ENCODE measurements around the gene TGDS. TPM values are rescaled to one million over a fixed set of nuclear protein-coding genes. Genes with fewer than 3 reads are reported as not detected.

The TGDS gene
- total RNA-seq, 1 donor from 2014 or later = 7.2 TPM

GRCh38 chr13:94608586-94608985, 12.6 kb upstream of the TGDS start:
- Mint-ChIP-seq H3K36me3 (ENCODE audit: unreplicated experiment) (peaks cover 37% of the 10 kb centered on the region), H3K9me3 (ENCODE audit: unreplicated experiment) (no peaks in the 10 kb centered on the region), H3K27me3 (ENCODE audit: unreplicated experiment) (no peaks in the 10 kb centered on the region), H3K4me3 (ENCODE audit: unreplicated experiment) (no peak overlapping the region), H3K4me1 (ENCODE audit: unreplicated experiment) (peaks cover 10% of the 10 kb centered on the region), H3K27ac (ENCODE audit: unreplicated experiment) (no peak overlapping the region)
- no peak for DNase-seq (ENCODE audit: extremely low spot score, unreplicated experiment)
- TF ChIP-seq, protein P1, sequence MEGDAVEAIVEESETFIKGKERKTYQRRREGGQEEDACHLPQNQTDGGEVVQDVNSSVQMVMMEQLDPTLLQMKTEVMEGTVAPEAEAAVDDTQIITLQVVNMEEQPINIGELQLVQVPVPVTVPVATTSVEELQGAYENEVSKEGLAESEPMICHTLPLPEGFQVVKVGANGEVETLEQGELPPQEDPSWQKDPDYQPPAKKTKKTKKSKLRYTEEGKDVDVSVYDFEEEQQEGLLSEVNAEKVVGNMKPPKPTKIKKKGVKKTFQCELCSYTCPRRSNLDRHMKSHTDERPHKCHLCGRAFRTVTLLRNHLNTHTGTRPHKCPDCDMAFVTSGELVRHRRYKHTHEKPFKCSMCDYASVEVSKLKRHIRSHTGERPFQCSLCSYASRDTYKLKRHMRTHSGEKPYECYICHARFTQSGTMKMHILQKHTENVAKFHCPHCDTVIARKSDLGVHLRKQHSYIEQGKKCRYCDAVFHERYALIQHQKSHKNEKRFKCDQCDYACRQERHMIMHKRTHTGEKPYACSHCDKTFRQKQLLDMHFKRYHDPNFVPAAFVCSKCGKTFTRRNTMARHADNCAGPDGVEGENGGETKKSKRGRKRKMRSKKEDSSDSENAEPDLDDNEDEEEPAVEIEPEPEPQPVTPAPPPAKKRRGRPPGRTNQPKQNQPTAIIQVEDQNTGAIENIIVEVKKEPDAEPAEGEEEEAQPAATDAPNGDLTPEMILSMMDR (IDR thresholded peaks at IDR 0.05) = no peak

DNA sequence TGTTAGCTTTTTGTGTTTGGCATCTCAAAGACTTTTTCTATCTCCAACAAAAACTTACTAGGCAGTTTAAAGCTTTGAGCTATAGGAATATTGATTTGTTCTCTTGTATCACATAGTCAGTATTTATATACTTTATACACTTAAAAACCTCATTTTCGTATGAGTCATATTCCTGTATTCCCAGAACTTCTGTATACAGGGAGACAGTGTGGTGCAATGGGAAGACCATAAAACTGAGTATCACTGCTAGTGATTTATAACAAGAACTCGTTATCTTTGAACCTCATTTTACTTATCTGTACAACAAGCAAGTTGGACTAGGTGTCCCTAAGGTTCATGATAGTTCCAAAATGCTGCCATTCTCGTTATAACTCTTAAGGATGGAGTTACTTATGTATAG, 12.0 kb upstream of the TGDS start:
- H3K27me3 Mint-ChIP-seq (ENCODE audit: unreplicated experiment) = no peaks in the 10 kb centered on the region
- peaks cover 32% of the 10 kb centered on the region for H3K36me3 Mint-ChIP-seq (ENCODE audit: unreplicated experiment)
- no peaks in the 10 kb centered on the region for H3K9me3 Mint-ChIP-seq (ENCODE audit: unreplicated experiment)
- peaks cover 15% of the 10 kb centered on the region for H3K4me1 Mint-ChIP-seq (ENCODE audit: unreplicated experiment)
- TF ChIP-seq, protein P1 (IDR thresholded peaks at IDR 0.05) = no peak
- no peak overlapping the region for H3K27ac Mint-ChIP-seq (ENCODE audit: unreplicated experiment)
- H3K4me3 Mint-ChIP-seq (ENCODE audit: unreplicated experiment) = no peak overlapping the region
- no peak for DNase-seq (ENCODE audit: extremely low spot score, unreplicated experiment)

DNA sequence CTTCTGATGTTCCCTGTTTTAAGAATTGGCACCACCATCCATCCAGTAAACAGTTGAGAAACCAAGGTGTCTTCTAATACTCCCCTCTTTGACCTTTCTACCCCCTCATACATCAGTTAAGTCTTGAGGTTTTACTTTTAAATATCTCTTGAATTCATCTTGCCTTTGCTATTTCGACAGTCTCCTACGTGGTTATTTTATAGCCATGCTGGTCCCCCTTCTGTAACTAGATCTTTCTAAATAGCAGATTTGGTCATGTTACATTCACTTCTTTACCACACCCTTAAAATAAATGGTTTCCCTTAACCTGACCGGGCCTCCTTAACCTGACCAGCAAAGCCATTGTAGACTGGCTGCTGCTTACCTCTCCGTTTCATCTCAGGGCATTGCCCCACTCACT, 11.1 kb upstream of the TGDS start:
- H3K4me3 Mint-ChIP-seq (ENCODE audit: unreplicated experiment) = no peak overlapping the region
- H3K4me1 Mint-ChIP-seq (ENCODE audit: unreplicated experiment) = peaks cover 21% of the 10 kb centered on the region
- H3K27ac Mint-ChIP-seq (ENCODE audit: unreplicated experiment) = no peak overlapping the region
- peaks cover 31% of the 10 kb centered on the region for H3K36me3 Mint-ChIP-seq (ENCODE audit: unreplicated experiment)
- no peak for DNase-seq (ENCODE audit: extremely low spot score, unreplicated experiment)
- TF ChIP-seq, protein P1 (IDR thresholded peaks at IDR 0.05) = no peak
- H3K9me3 Mint-ChIP-seq (ENCODE audit: unreplicated experiment) = no peaks in the 10 kb centered on the region
- no peaks in the 10 kb centered on the region for H3K27me3 Mint-ChIP-seq (ENCODE audit: unreplicated experiment)

DNA sequence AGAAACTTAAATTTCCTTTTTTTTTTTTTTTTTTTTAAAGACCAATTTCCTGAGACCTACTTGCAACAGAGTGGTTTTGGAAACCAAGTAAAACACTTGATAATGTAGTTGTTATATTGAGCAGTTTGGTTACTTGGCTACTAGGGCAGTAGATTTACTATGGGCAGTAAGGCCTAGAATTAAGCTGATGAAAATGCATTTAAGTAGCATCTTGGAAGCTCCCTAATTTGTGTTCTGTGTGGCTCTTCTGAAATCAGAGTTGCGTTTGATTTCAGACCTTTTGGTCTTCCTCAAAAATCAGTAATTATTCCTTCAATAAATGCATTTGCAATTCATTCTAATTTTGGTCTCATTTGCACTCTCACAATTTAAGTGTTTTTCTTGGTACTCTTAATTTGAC, 6.5 kb upstream of the TGDS start:
- Mint-ChIP-seq H3K9me3 (ENCODE audit: unreplicated experiment) (no peaks in the 10 kb centered on the region), H3K27me3 (ENCODE audit: unreplicated experiment) (no peaks in the 10 kb centered on the region), H3K4me3 (ENCODE audit: unreplicated experiment) (peak overlapping the region; percentile 86), H3K27ac (ENCODE audit: unreplicated experiment) (peak overlapping the region; percentile 88), H3K36me3 (ENCODE audit: unreplicated experiment) (peaks cover 16% of the 10 kb centered on the region), H3K4me1 (ENCODE audit: unreplicated experiment) (peaks cover 23% of the 10 kb centered on the region)
- DNase-seq (ENCODE audit: extremely low spot score, unreplicated experiment) = no peak
- TF ChIP-seq, protein P1 (IDR thresholded peaks at IDR 0.05) = no peak

DNA sequence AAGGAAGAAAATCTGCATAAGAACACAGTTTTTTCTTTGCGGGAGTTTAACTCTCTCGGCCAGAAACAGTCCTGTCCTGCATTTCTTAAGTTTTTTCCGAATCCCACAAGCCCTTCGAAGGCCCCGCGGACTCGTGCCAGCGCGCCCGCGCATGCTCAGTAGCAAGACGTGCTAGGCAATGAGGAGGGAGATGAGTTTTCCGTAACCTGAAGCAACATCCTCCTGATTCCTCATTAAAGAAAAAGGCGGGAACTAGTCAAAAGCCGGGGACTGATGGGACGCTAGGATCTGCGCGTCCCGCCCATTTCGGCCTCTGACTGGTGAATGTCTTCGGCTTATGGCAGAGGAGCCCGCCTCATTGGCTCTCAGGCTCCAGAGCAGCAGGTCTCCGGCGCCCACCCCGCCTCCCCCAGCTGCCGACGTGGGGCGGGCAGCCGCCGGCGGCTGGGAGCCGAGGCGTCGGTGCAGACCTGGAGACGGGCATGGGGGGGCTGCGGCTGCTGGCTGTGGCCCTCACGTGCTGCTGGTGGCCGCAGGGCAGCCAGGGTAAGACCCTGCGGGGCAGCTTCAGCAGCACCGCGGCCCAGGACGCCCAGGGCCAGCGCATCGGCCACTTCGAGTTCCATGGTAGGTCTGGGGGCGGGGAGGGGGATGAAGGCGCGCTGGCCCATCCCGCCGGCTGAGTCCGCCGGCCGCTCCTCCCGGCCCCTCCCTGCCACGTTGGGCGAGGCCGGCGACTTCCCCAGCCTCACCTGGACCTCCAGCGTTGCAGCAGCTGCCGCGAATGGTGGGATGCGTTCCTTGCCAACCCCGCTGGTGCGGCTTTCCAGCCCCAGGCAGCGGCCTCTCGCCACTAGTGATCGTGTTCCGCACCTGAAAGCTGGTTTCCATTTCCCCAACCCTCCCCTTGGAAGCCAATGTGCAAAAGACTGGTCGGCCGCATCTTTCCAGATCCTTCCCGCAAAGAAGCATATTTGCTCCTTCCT, 5.8 kb upstream of the TGDS start, which contains the start of gene GPR180:
Gene GPR180, plus strand, starts transcription at position 412 of the 986 bp plus-strand sequence. Its CDS starts 71 bp downstream, at position 483.
- peaks cover 27% of the 10 kb centered on the region for H3K4me1 Mint-ChIP-seq (ENCODE audit: unreplicated experiment)
- H3K27me3 Mint-ChIP-seq (ENCODE audit: unreplicated experiment) = no peaks in the 10 kb centered on the region
- peak within 1 kb of the TSS; percentile 88 for H3K27ac Mint-ChIP-seq (ENCODE audit: unreplicated experiment)
- H3K36me3 Mint-ChIP-seq (ENCODE audit: unreplicated experiment) = peaks cover 9% of the 10 kb centered on the region
- H3K9me3 Mint-ChIP-seq (ENCODE audit: unreplicated experiment) = no peaks in the 10 kb centered on the region
- DNase-seq (ENCODE audit: extremely low spot score, unreplicated experiment) = peak; percentile 98
- H3K4me3 Mint-ChIP-seq (ENCODE audit: unreplicated experiment) = peak within 1 kb of the TSS; percentile 86
- TF ChIP-seq, protein P1 (IDR thresholded peaks at IDR 0.05) = no peak
